PC-3 (cell line): ENCODE results near the gene NTNG1. TPM values are rescaled to one million over a fixed set of nuclear protein-coding genes. Genes with fewer than 3 reads are reported as not detected.

Experiments used
- ATAC-seq: fragments of 200-7000 bp; cut with Tn5 transposase; 2 replicates; pipeline ENCODE4 v1.9.1; 2020; ENCODE audit warnings: mild to moderate bottlenecking, moderate library complexity
- BruUV-seq: library from RNA; stranded (reverse); fragments of 400-500 nt; replicated peaks from 2 replicates; lab custom pipeline; 2021; lab: Mats Ljungman, UMichigan
- CTCF ChIA-PET: fragments of 300-600 bp; sonication (Branson Sonifier 250); formaldehyde crosslinking; loops from one replicate; lab custom pipeline; 2022; ENCODE audit warnings: antibody characterized with exemption; lab: Charles Lee
- POLR2A ChIA-PET: fragments of 300-600 bp; sonication (Branson Sonifier 250); formaldehyde crosslinking; loops from one replicate; lab custom pipeline; 2022; ENCODE audit warnings: antibody characterized with exemption; ENCODE audit not compliant: unreplicated experiment; lab: Charles Lee
- DNase-seq: peaks from one replicate; pipeline ENCODE4 v3.0.0-alpha.2; 2015
- H2AFZ ChIP-seq: fragments of 300-600 bp; sonication (generic); 2 replicates; pipeline ENCODE4 v1.6.0; 2016; ENCODE audit warnings: antibody characterized with exemption, low read length
- H3F3A ChIP-seq: fragments of 300-600 bp; sonication (generic); one replicate; pipeline ENCODE4 v1.6.0; 2017; ENCODE audit warnings: antibody characterized with exemption, low read length, control low read depth, mild to moderate bottlenecking; ENCODE audit not compliant: unreplicated experiment
- H3K27ac ChIP-seq: fragments of 300-600 bp; sonication (generic); 2 replicates; pipeline ENCODE4 v1.5.1; 2016; ENCODE audit warnings: mild to moderate bottlenecking, low read length
- H3K27me3 ChIP-seq: fragments of 300-600 bp; sonication (generic); 2 replicates; pipeline ENCODE4 v1.6.1; 2016; ENCODE audit warnings: low read length, mixed read lengths
- H3K36me3 ChIP-seq: fragments of 300-600 bp; sonication (generic); 2 replicates; pipeline ENCODE4 v1.6.1; 2016; ENCODE audit warnings: low read depth, mixed run types, low read length, mixed read lengths
- H3K4me1 ChIP-seq: fragments of 300-600 bp; sonication (generic); 2 replicates; pipeline ENCODE4 v1.5.1; 2016; ENCODE audit warnings: low read length; ENCODE audit not compliant: insufficient read depth
- H3K4me2 ChIP-seq: fragments of 300-600 bp; sonication (generic); 2 replicates; pipeline ENCODE4 v1.6.0; 2016; ENCODE audit warnings: low read length
- H3K4me3 ChIP-seq: fragments of 300-600 bp; sonication (generic); 2 replicates; pipeline ENCODE4 v1.5.1; 2016; ENCODE audit warnings: mild to moderate bottlenecking, low read length, mixed read lengths
- H3K79me2 ChIP-seq: fragments of 300-600 bp; sonication (generic); 2 replicates; pipeline ENCODE4 v1.6.1; 2017; ENCODE audit warnings: low read length, mixed read lengths
- H3K9ac ChIP-seq: fragments of 300-600 bp; sonication (generic); 2 replicates; pipeline ENCODE4 v1.6.0; 2016; ENCODE audit warnings: mild to moderate bottlenecking, low read length
- H3K9me2 ChIP-seq: fragments of 300-600 bp; sonication (generic); replicated peaks from 2 replicates; pipeline ENCODE4 v1.6.1; 2016; ENCODE audit warnings: mixed run types, low read length, mixed read lengths
- H3K9me3 ChIP-seq: fragments of 300-600 bp; sonication (generic); 2 replicates; pipeline ENCODE4 v1.6.1; 2016; ENCODE audit warnings: low read length, mixed read lengths
- H4K20me1 ChIP-seq: fragments of 300-600 bp; sonication (generic); 2 replicates; pipeline ENCODE4 v1.6.1; 2016; ENCODE audit warnings: low read length, mixed read lengths
- EZH2 ChIP-seq: fragments of 300-600 bp; sonication (generic); IDR thresholded peaks from one replicate; pipeline ENCODE4 v1.6.1; 2017; ENCODE audit warnings: antibody characterized with exemption, mild to moderate bottlenecking, low read length; ENCODE audit not compliant: unreplicated experiment
- EZH2phosphoT487 ChIP-seq: fragments of 300-600 bp; sonication (generic); IDR thresholded peaks from 2 replicates; pipeline ENCODE4 v1.6.1; 2018; ENCODE audit warnings: mild to moderate bottlenecking, antibody characterized with exemption, low read length, borderline replicate concordance
- intact Hi-C: fragments of 100-400 bp; cut with micrococcal nuclease; formaldehyde crosslinking; loops from 2 replicates; pipeline ENCODE4 v1.9.0; 2023
- total RNA-seq: library from RNA; depleted of rRNA; stranded (reverse); fragments of >200 nt; gene quantifications from 2 replicates; pipeline ENCODE4 v1.2.3, GENCODE V29; 2014
- TF ChIP-seq, protein P1 (sequence below): fragments of 300-600 bp; sonication (generic); conservative IDR thresholded peaks from 2 replicates; pipeline ENCODE4 v1.5.1; 2017; ENCODE audit warnings: antibody characterized with exemption, low read depth, mild to moderate bottlenecking, low read length

The NTNG1 gene
- total RNA-seq, 1 experiment from 2014 or later, result 6.7 TPM

DNA sequence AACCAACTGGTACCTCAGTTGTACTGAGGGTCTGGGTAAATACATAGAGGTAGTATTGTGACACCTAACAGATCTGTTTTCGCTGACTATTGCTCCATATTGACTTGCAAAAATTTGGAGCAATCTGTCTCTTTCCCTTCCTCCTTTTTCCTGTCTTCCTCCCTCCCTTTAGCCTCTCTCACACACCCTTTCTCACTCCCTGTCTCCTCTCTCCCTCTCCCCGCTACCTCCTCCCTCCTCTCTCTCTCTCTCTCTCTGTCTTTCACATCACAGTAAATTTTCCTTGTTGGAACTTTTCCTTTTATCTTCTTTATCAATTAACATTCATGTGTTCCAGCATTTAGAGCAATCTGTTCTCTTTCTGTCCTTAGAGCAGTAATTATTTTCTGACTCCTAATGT is 278.2 kb downstream of the NTNG1 start:
- H3F3A ChIP-seq, result no peaks in the 10 kb centered on the region
- no peaks in the 10 kb centered on the region for H3K79me2 ChIP-seq
- DNase-seq, result no peak
- ChIA-PET POLR2A (no interaction called here), CTCF (no interaction called here)
- H3K9me3 ChIP-seq, result no peaks in the 10 kb centered on the region
- H4K20me1 ChIP-seq, result no peaks in the 10 kb centered on the region
- H3K36me3 ChIP-seq, result no peaks in the 10 kb centered on the region
- no peak overlapping the region for H3K4me3 ChIP-seq
- no TSS peak for BruUV-seq
- no peaks in the 10 kb centered on the region for H3K9me2 ChIP-seq
- no peak for ATAC-seq
- no peak overlapping the region for H3K27ac ChIP-seq
- intact Hi-C loops, result no loop called here
- H3K27me3 ChIP-seq, result no peaks in the 10 kb centered on the region
- no peak overlapping the region for H3K9ac ChIP-seq
- no peak overlapping the region for H2AFZ ChIP-seq
- no peak overlapping the region for H3K4me2 ChIP-seq
- TF ChIP-seq EZH2phosphoT487, result no peak
- H3K4me1 ChIP-seq, result peaks cover 8% of the 10 kb centered on the region

- ATAC-seq, result no peak
- ChIA-PET CTCF (no interaction called here), POLR2A (no interaction called here)
- Histone ChIP-seq H2AFZ (no peak overlapping the region), H3K4me3 (no peak overlapping the region), H4K20me1 (no peaks in the 10 kb centered on the region), H3K9me3 (no peaks in the 10 kb centered on the region), H3K9ac (no peak overlapping the region), H3K79me2 (no peaks in the 10 kb centered on the region), H3K27ac (no peak overlapping the region), H3K27me3 (no peaks in the 10 kb centered on the region), H3K4me1 (no peaks in the 10 kb centered on the region), H3F3A (no peaks in the 10 kb centered on the region), H3K4me2 (no peak overlapping the region), H3K36me3 (no peaks in the 10 kb centered on the region), H3K9me2 (no peaks in the 10 kb centered on the region)
- BruUV-seq, result no TSS peak
- TF ChIP-seq EZH2, result no peak
- TF ChIP-seq, protein P1, sequence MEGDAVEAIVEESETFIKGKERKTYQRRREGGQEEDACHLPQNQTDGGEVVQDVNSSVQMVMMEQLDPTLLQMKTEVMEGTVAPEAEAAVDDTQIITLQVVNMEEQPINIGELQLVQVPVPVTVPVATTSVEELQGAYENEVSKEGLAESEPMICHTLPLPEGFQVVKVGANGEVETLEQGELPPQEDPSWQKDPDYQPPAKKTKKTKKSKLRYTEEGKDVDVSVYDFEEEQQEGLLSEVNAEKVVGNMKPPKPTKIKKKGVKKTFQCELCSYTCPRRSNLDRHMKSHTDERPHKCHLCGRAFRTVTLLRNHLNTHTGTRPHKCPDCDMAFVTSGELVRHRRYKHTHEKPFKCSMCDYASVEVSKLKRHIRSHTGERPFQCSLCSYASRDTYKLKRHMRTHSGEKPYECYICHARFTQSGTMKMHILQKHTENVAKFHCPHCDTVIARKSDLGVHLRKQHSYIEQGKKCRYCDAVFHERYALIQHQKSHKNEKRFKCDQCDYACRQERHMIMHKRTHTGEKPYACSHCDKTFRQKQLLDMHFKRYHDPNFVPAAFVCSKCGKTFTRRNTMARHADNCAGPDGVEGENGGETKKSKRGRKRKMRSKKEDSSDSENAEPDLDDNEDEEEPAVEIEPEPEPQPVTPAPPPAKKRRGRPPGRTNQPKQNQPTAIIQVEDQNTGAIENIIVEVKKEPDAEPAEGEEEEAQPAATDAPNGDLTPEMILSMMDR, result no peak
- TF ChIP-seq EZH2phosphoT487, result no peak
- DNase-seq, result no peak
- intact Hi-C loops, result no loop called here
Observed at GRCh38 chr1:107422901-107423300, 282.1 kb downstream of the NTNG1 start.

GRCh38 chr1:107430540-107431228 is 289.8 kb downstream of the NTNG1 start:
- peak; percentile 75 for DNase-seq
- CTCF ChIA-PET, result interaction anchor here (1.1 to 1.3 kb wide), 2 partner anchors 100 to 318 kb away, joined by 5 read pairs; no protein-coding TSS in a partner anchor
- no peaks in the 10 kb centered on the region for H3F3A ChIP-seq
- TF ChIP-seq, protein P1, result peak; percentile 95
- TF ChIP-seq EZH2phosphoT487, result no peak
- no TSS peak for BruUV-seq
- no peaks in the 10 kb centered on the region for H3K79me2 ChIP-seq
- H3K36me3 ChIP-seq, result no peaks in the 10 kb centered on the region
- intact Hi-C loops, result loop anchor here (1.0 to 10.0 kb wide), 3 partner anchors 99 to 320 kb away; no protein-coding TSS in a partner anchor
- H3K4me3 ChIP-seq, result no peak overlapping the region
- H3K9ac ChIP-seq, result no peak overlapping the region
- no peaks in the 10 kb centered on the region for H3K9me2 ChIP-seq
- H3K27ac ChIP-seq, result no peak overlapping the region
- no peaks in the 10 kb centered on the region for H3K4me1 ChIP-seq
- H3K9me3 ChIP-seq, result no peaks in the 10 kb centered on the region
- peak; percentile 73 for ATAC-seq
- no peaks in the 10 kb centered on the region for H4K20me1 ChIP-seq
- H2AFZ ChIP-seq, result peak overlapping the region; percentile 48; the same call in 1 of the 2 replicates
- POLR2A ChIA-PET, result no interaction called here
- H3K27me3 ChIP-seq, result no peaks in the 10 kb centered on the region
- H3K4me2 ChIP-seq, result peak overlapping the region; percentile 42
